Kidney (tissue), 14 donors: ENCODE measurements around the gene GNB1L. TPM values are rescaled to one million over a fixed set of nuclear protein-coding genes. Genes with fewer than 3 reads are reported as not detected.

Experiments
- DNase-seq, 5 donors: peaks; one replicate each; pipeline ENCODE4 v3.0.0-alpha.2; 2013 to 2020
- FAIRE-seq: peaks from 2 replicates; lab custom pipeline; 2012; peaks lifted over from hg19 to GRCh38; lab: Jason Lieb, UNC
- H3K27ac ChIP-seq, 2 donors: one replicate each; pipeline ENCODE4 v1.7.0; 2013; ENCODE audit warnings: low read depth in 2 of 2, low read length in 2 of 2, inconsistent platforms in 1 of 2
- H3K27me3 ChIP-seq: one replicate; pipeline ENCODE4 v1.7.1; 2013; ENCODE audit warnings: low read length, inconsistent platforms; ENCODE audit not compliant: control insufficient read depth, insufficient read depth
- H3K36me3 ChIP-seq, 3 donors: one replicate each; pipeline versions ENCODE4 v1.7.0 to v1.7.1; 2013; ENCODE audit warnings: low read length in 3 of 3, control low read depth in 1 of 3, inconsistent platforms in 1 of 3; ENCODE audit not compliant: insufficient read depth in 3 of 3, control insufficient read depth in 2 of 3
- H3K4me1 ChIP-seq, 3 donors: one replicate each; pipeline versions ENCODE4 v1.7.0 to v1.7.1; 2013; ENCODE audit warnings: low read length in 3 of 3, inconsistent platforms in 1 of 3, low read depth in 1 of 3; ENCODE audit not compliant: control insufficient read depth in 2 of 3, insufficient read depth in 2 of 3
- H3K4me3 ChIP-seq, 3 donors: one replicate each; pipeline versions ENCODE4 v1.7.0 to v1.8.1; 2013; ENCODE audit warnings: low read length in 3 of 3, control low read depth in 1 of 3, inconsistent platforms in 1 of 3
- H3K9ac ChIP-seq, 3 donors: one replicate each; pipeline versions ENCODE4 v1.7.0 to v1.7.1; 2013; ENCODE audit warnings: low read length in 3 of 3, control low read depth in 1 of 3, inconsistent platforms in 1 of 3
- H3K9me3 ChIP-seq, 3 donors: one replicate each; pipeline versions ENCODE4 v1.7.0 to v1.7.1; 2013; ENCODE audit warnings: low read length in 3 of 3, control low read depth in 1 of 3, inconsistent platforms in 1 of 3; ENCODE audit not compliant: control insufficient read depth in 2 of 3, insufficient read depth in 1 of 3
- intact Hi-C: fragments of 100-400 bp; cut with DNase I; formaldehyde crosslinking; loops from one replicate; pipeline ENCODE4 v1.11.1; 2022
- polyA plus RNA-seq: library from polyadenylated mRNA; stranded (reverse); fragments of 350-450 nt; fragmentation: Illumina TruSeq; extraction: RNeasy Lipid Tissue Mini Kit (QIAGEN cat#74804); gene quantifications from one replicate; pipeline ENCODE4 v1.2.3, GENCODE V29; 2014; ENCODE audit warnings: low read depth, low replicate concordance; ENCODE audit not compliant: insufficient read depth
- total RNA-seq: library from RNA; stranded (reverse); fragmentation: NEBNext Ultra II Directional; extraction: Animal tissue kit (Norgen Biotek cat#: 25700); gene quantifications from one replicate; pipeline ENCODE4 v1.2.1, GENCODE V29; 2021
- TF ChIP-seq, protein P1 (sequence below): IDR thresholded peaks from 3 replicates; pipeline ENCODE4 v1.5.1; 2012; ENCODE audit warnings: mild to moderate bottlenecking, moderate library complexity, borderline replicate concordance; ENCODE audit not compliant: insufficient read depth; ENCODE audit errors: extremely low read depth
- donor health status: control.
- donor health status: control.
- donor health status: control.
- donor health status: control.
- donor health status: control.
- donor health status: DM: yes; HTN: yes; CAD: no.
- donor health status: Normal renal cell carcinoma (clear cell type).

GNB1L gene
- total and polyA plus RNA-seq, 2 donors from 2014 or later = 4.0 to 4.4 TPM

DNA sequence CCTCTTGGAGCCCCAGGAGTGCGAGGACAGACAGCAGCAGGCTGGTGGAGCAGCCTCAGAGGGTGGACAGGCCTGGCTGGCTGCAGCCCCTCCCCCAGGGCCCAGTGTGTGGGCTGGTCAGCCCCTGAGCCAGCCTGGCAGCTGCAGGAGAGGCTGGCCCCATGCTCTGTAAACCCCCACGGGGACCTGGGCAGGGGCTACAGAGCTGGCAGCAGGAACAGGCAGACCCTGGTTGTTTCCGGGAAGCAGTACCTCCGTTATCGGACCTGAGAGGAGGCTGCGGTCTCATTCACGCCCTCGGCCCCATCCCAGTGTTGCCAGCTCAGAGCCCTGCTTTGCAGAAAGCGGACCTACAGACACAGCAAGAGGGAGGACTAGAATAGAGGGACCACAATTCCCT lies 48.4 kb upstream of the GNB1L start:
- H3K9ac ChIP-seq = no peak overlapping the region
- no peaks in the 10 kb centered on the region for H3K4me1 ChIP-seq
- peak in 3 of 5 donors; percentile 75 to 79 (median 76) for DNase-seq
- peaks cover 0 to 3% (median 0%) of the 10 kb centered on the region in 3 donors for H3K36me3 ChIP-seq
- H3K4me3 ChIP-seq = no peak overlapping the region
- TF ChIP-seq, protein P1, sequence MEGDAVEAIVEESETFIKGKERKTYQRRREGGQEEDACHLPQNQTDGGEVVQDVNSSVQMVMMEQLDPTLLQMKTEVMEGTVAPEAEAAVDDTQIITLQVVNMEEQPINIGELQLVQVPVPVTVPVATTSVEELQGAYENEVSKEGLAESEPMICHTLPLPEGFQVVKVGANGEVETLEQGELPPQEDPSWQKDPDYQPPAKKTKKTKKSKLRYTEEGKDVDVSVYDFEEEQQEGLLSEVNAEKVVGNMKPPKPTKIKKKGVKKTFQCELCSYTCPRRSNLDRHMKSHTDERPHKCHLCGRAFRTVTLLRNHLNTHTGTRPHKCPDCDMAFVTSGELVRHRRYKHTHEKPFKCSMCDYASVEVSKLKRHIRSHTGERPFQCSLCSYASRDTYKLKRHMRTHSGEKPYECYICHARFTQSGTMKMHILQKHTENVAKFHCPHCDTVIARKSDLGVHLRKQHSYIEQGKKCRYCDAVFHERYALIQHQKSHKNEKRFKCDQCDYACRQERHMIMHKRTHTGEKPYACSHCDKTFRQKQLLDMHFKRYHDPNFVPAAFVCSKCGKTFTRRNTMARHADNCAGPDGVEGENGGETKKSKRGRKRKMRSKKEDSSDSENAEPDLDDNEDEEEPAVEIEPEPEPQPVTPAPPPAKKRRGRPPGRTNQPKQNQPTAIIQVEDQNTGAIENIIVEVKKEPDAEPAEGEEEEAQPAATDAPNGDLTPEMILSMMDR = no peak
- H3K27ac ChIP-seq = no peak overlapping the region
- intact Hi-C loops = no loop called here
- no peak for FAIRE-seq
- H3K9me3 ChIP-seq = no peaks in the 10 kb centered on the region
- no peaks in the 10 kb centered on the region for H3K27me3 ChIP-seq

DNA sequence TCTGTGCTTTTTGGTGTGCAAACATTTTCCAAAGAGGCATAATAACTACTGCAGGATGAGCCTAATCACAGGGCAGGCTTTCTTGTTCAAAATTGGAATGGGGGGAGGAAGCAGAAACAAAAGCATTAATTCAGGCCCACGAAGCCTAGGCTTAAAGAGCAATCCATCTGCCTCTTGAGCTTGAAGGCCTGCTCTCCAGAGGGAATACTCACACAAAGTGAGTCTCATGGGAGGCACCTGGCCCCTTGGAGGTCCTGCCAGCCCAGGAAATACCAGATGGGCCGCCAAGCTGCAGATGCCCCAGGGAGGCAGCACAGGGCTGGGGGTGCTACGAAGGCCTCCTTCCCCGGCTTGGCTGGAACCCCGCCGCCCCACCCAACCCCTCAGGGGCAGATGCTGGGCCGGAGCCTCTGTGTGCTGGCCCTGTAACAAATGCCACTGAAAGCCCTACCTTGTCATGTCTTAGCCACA lies 47.6 kb upstream of the GNB1L start:
- H3K27me3 ChIP-seq = no peaks in the 10 kb centered on the region
- no peak overlapping the region for H3K4me3 ChIP-seq
- no peak overlapping the region for H3K27ac ChIP-seq
- no peak overlapping the region for H3K9ac ChIP-seq
- H3K9me3 ChIP-seq = no peaks in the 10 kb centered on the region
- intact Hi-C loops = no loop called here
- no peak for FAIRE-seq
- TF ChIP-seq, protein P1 = no peak
- H3K4me1 ChIP-seq = no peaks in the 10 kb centered on the region
- peak in 1 of 5 donors; percentile 63 for DNase-seq
- H3K36me3 ChIP-seq = peaks cover 0 to 3% (median 0%) of the 10 kb centered on the region in 3 donors

DNA sequence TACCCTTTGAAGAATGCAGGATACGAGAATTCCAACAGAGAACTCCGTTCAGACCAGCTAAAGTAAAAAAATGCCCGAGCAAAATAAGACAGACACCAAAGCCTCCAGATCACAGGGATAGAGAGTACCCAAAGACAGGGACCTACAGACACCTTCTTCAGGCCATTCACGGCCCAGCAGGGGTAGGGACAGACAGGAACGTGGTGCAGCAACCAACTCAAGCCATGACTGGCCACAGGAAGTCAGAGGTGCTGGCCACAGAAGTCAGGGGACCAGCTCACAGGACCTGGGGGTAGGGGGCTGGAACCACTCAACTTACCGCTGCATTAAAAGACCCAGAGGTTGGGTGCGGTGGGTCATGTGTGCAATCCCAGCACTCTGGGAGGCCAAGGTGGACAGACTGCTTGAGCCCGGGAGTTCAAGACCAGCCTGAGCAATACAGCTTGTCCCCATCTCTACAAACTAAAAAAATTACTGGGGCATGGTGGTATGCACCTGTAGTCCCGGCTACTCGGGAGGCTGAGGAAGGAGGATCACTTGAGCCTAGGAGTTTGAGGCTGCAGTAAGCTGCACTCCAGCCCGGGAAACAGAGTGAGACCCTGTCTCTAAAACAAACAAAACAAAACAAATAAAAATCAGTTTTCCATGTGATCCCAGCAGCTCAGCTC lies 47.0 kb upstream of the GNB1L start:
- intact Hi-C loops = no loop called here
- DNase-seq (no peak), FAIRE-seq (no peak)
- TF ChIP-seq, protein P1 = no peak
- Histone ChIP-seq H3K9me3 (no peaks in the 10 kb centered on the region), H3K27me3 (no peaks in the 10 kb centered on the region), H3K4me1 (no peaks in the 10 kb centered on the region), H3K27ac (no peak overlapping the region), H3K9ac (no peak overlapping the region), H3K4me3 (no peak overlapping the region), H3K36me3 (peaks cover 0 to 3% (median 0%) of the 10 kb centered on the region in 3 donors)
